MM.1S (cell line): Measurements from ENCODE around the gene MRPL28.

Source experiments
- DNase-seq: peaks from one replicate; pipeline ENCODE4 v3.0.0-alpha.2; 2015
- H2AFZ ChIP-seq: fragments of 300-600 bp; sonication (generic); 2 replicates; pipeline ENCODE4 v1.6.0; 2016; ENCODE audit warnings: antibody characterized with exemption, low read length
- H3F3A ChIP-seq: fragments of 300-600 bp; sonication (generic); 2 replicates; pipeline ENCODE4 v1.6.1; 2016; ENCODE audit warnings: mild to moderate bottlenecking, antibody characterized with exemption, low read length, moderate library complexity, mixed read lengths; ENCODE audit not compliant: insufficient read depth
- H3K27ac ChIP-seq: fragments of 300-600 bp; sonication (generic); 2 replicates; pipeline ENCODE4 v1.5.1; 2016; ENCODE audit warnings: mild to moderate bottlenecking, low read length
- H3K27me3 ChIP-seq: fragments of 300-600 bp; sonication (generic); replicated peaks from 2 replicates; pipeline ENCODE4 v1.6.0; 2016; ENCODE audit warnings: low read length; ENCODE audit not compliant: insufficient read depth
- H3K36me3 ChIP-seq: fragments of 300-600 bp; sonication (generic); replicated peaks from 2 replicates; pipeline ENCODE4 v1.6.1; 2016; ENCODE audit warnings: mild to moderate bottlenecking, low read length, mixed read lengths; ENCODE audit not compliant: insufficient read depth
- H3K4me1 ChIP-seq: fragments of 300-600 bp; sonication (generic); 2 replicates; pipeline ENCODE4 v1.6.1; 2016; ENCODE audit warnings: low read length, mixed read lengths
- H3K4me2 ChIP-seq: fragments of 300-600 bp; sonication (generic); 2 replicates; pipeline ENCODE4 v1.6.0; 2016; ENCODE audit warnings: low read depth, low read length
- H3K4me3 ChIP-seq: fragments of 300-600 bp; sonication (generic); 2 replicates; pipeline ENCODE4 v1.5.1; 2016; ENCODE audit warnings: low read length, mixed read lengths
- H3K79me2 ChIP-seq: fragments of 300-600 bp; sonication (generic); 2 replicates; pipeline ENCODE4 v1.6.1; 2016; ENCODE audit warnings: mixed run types, low read length, mixed read lengths
- H3K9ac ChIP-seq: fragments of 300-600 bp; sonication (generic); 2 replicates; pipeline ENCODE4 v1.6.1; 2016; ENCODE audit warnings: low read length, mixed read lengths
- H3K9me2 ChIP-seq: fragments of 300-600 bp; sonication (generic); replicated peaks from 2 replicates; pipeline ENCODE4 v1.6.1; 2016; ENCODE audit warnings: mild to moderate bottlenecking, low read length, mixed read lengths; ENCODE audit not compliant: insufficient read depth
- H3K9me3 ChIP-seq: fragments of 300-600 bp; sonication (generic); replicated peaks from 2 replicates; pipeline ENCODE4 v1.6.1; 2016; ENCODE audit warnings: mild to moderate bottlenecking, low read length, mixed read lengths; ENCODE audit not compliant: insufficient read depth
- H4K20me1 ChIP-seq: fragments of 300-600 bp; sonication (generic); 2 replicates; pipeline ENCODE4 v1.6.1; 2016; ENCODE audit warnings: mild to moderate bottlenecking, low read length, moderate library complexity, mixed read lengths; ENCODE audit not compliant: insufficient read depth
- EZH2 ChIP-seq: fragments of 300-600 bp; sonication (generic); optimal IDR thresholded peaks from 2 replicates; pipeline ENCODE3; 2017; ENCODE audit warnings: low read depth, mild to moderate bottlenecking, antibody characterized with exemption, low read length, mixed read lengths
- EZH2phosphoT487 ChIP-seq: fragments of 300-600 bp; sonication (generic); IDR thresholded peaks from 2 replicates; pipeline ENCODE4 v1.6.1; 2018; ENCODE audit warnings: antibody characterized with exemption, low read length
- TF ChIP-seq, protein P1 (sequence below): fragments of 300-600 bp; sonication (generic); IDR thresholded peaks from 2 replicates; pipeline ENCODE4 v1.5.1; 2016; ENCODE audit warnings: antibody characterized with exemption, low read length, mixed read lengths

The MRPL28 gene

DNA sequence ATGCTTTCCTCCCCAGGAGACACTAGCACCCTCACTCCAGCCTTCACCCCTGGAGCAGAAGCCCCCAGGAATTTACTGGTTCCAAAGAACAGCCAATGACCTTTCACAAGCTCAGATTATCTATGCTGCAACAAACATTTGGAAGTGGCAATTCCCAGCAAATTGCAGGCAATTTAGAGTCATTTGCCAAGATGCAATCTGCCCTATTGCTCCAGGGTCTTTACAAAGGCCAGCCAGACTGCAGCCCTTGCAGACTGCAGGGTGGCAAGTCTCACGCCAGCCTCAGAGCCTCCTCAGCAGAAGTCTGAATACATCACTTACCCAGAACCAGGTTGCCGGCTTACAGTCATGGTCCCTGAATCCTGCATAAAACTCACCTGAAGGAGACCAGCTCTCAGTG, 39.6 kb downstream of the MRPL28 start:
- H3K4me2 ChIP-seq, result no peak overlapping the region
- TF ChIP-seq EZH2phosphoT487 (no peak), EZH2 (no peak)
- TF ChIP-seq, protein P1, sequence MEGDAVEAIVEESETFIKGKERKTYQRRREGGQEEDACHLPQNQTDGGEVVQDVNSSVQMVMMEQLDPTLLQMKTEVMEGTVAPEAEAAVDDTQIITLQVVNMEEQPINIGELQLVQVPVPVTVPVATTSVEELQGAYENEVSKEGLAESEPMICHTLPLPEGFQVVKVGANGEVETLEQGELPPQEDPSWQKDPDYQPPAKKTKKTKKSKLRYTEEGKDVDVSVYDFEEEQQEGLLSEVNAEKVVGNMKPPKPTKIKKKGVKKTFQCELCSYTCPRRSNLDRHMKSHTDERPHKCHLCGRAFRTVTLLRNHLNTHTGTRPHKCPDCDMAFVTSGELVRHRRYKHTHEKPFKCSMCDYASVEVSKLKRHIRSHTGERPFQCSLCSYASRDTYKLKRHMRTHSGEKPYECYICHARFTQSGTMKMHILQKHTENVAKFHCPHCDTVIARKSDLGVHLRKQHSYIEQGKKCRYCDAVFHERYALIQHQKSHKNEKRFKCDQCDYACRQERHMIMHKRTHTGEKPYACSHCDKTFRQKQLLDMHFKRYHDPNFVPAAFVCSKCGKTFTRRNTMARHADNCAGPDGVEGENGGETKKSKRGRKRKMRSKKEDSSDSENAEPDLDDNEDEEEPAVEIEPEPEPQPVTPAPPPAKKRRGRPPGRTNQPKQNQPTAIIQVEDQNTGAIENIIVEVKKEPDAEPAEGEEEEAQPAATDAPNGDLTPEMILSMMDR, result no peak
- no peak overlapping the region for H3K9ac ChIP-seq
- peaks cover 82% of the 10 kb centered on the region for H3K79me2 ChIP-seq
- no peak overlapping the region for H3K27ac ChIP-seq
- no peaks in the 10 kb centered on the region for H3F3A ChIP-seq
- no peaks in the 10 kb centered on the region for H3K4me1 ChIP-seq
- no peaks in the 10 kb centered on the region for H3K36me3 ChIP-seq
- H3K9me2 ChIP-seq, result no peaks in the 10 kb centered on the region
- DNase-seq, result no peak
- H4K20me1 ChIP-seq, result no peaks in the 10 kb centered on the region; the same call in 1 of the 2 replicates
- H3K4me3 ChIP-seq, result no peak overlapping the region
- no peaks in the 10 kb centered on the region for H3K9me3 ChIP-seq
- H2AFZ ChIP-seq, result no peak overlapping the region
- no peaks in the 10 kb centered on the region for H3K27me3 ChIP-seq

DNA sequence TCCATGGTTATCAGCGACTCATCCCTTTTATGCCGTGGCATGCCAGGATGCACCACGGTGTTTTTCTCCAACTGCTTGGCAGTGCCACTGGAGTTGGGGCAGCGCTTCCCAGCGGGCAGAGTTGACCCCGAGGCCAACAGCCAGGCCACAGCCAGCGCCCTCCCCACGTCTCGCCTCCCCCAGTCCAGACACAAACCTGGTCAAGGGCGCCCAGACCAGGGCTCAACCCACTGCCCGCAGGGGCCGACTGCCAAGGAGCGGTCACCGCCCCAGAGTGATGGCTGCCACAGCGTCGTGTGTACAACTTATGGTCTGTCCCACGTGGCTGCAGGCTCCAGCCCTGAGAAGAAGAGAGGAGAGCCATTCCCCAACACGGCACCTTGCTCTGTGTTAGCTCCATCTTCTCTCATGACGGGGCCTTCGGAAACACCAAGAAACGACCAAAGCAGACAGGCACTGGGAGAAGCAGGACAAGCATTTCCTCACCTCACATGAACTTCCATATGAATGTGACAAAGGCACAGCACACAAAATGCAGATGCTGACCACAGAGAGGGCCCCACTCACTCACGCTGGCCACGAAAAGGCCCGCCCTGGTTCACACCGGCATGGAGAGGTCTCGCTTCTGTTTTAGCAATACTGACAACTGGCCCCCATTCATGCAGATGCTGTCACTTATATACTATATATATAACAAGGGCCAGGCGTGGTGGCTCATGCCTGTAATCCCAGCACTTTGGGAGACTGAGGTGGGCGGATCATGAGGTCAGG, 44.8 kb downstream of the MRPL28 start:
- Histone ChIP-seq H3K4me2 (no peak overlapping the region), H4K20me1 (no peaks in the 10 kb centered on the region), H3K4me3 (no peak overlapping the region), H3K9ac (no peak overlapping the region), H3F3A (no peaks in the 10 kb centered on the region), H3K9me2 (no peaks in the 10 kb centered on the region), H3K27ac (no peak overlapping the region), H3K36me3 (no peaks in the 10 kb centered on the region), H3K79me2 (peaks cover 75% of the 10 kb centered on the region), H3K4me1 (no peaks in the 10 kb centered on the region), H2AFZ (no peak overlapping the region), H3K9me3 (no peaks in the 10 kb centered on the region), H3K27me3 (no peaks in the 10 kb centered on the region)
- no peak for TF ChIP-seq EZH2
- DNase-seq, result no peak

DNA sequence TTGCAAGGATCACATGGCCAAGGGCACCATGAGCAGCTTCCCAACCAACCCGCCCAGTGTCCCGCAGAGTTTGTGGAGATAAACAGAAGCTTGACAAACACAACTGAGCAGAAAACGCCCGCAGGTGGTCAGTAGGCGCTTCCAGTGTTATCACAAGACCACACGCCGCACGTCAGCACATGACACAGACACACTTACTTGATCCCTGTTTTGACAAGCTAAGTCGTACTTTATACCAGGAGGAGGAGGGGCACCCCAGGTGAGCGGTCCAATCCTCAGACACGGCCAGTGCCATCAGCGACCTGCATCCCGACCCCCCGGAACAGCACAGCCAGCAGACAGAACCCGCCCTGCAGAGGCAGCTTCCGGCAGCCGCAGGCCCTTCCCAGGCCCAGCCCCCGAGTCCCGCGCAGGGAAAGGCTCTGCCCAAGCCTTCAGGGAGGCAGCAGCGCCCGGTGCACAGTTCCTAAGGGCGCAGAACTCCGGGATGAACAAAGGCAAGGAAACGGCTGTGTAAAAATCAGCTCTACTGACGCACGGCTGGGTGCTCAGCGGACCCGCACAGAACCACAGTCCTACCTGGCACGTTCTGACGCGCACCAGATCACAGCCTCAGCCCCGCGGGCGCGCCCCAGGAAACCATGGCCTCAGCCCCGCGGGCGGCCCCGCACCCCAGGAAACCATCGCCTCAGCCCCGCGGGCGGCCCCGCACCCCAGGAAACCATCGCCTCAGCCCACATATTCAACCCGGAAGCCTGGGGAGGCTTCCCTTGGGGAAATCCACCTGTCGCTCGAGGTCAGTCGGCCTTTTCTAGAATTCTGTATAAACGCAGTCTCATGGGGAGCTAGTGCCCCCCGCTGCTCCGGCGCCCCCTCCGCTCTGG, 45.6 kb downstream of the MRPL28 start:
- no peak overlapping the region for H3K27ac ChIP-seq
- no peaks in the 10 kb centered on the region for H3K4me1 ChIP-seq
- H3K36me3 ChIP-seq, result no peaks in the 10 kb centered on the region
- no peak for DNase-seq
- H3K27me3 ChIP-seq, result no peaks in the 10 kb centered on the region
- no peak overlapping the region for H3K9ac ChIP-seq
- H3K9me3 ChIP-seq, result no peaks in the 10 kb centered on the region
- no peaks in the 10 kb centered on the region for H3F3A ChIP-seq
- no peak overlapping the region for H2AFZ ChIP-seq
- H3K9me2 ChIP-seq, result no peaks in the 10 kb centered on the region
- H3K4me2 ChIP-seq, result no peak overlapping the region
- H3K4me3 ChIP-seq, result no peak overlapping the region
- TF ChIP-seq EZH2 (no peak), EZH2phosphoT487 (no peak)
- TF ChIP-seq, protein P1, result no peak
- H4K20me1 ChIP-seq, result no peaks in the 10 kb centered on the region
- peaks cover 74% of the 10 kb centered on the region for H3K79me2 ChIP-seq

DNA sequence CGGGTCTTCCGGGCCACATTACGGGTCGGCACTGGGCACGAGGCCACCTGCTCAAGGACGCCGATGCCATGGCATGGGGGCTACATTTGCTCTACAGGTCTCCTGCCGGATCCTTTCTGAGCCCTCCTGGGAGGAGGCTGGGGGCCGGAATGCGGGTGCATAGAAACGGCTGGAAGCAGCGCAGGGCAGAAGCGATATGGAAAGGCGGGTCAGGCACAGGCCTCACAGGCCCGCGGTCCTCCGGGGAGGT, 46.2 kb downstream of the MRPL28 start:
- no peaks in the 10 kb centered on the region for H3F3A ChIP-seq
- no peak overlapping the region for H3K27ac ChIP-seq
- no peaks in the 10 kb centered on the region for H3K36me3 ChIP-seq
- no peak overlapping the region for H3K4me3 ChIP-seq
- no peak overlapping the region for H3K4me2 ChIP-seq
- DNase-seq, result no peak
- H3K9me2 ChIP-seq, result no peaks in the 10 kb centered on the region
- no peaks in the 10 kb centered on the region for H3K9me3 ChIP-seq
- no peak for TF ChIP-seq EZH2phosphoT487
- TF ChIP-seq, protein P1, result no peak
- H3K9ac ChIP-seq, result no peak overlapping the region
- H3K4me1 ChIP-seq, result no peaks in the 10 kb centered on the region
- no peak overlapping the region for H2AFZ ChIP-seq
- peaks cover 76% of the 10 kb centered on the region for H3K79me2 ChIP-seq
- no peaks in the 10 kb centered on the region for H3K27me3 ChIP-seq
- no peaks in the 10 kb centered on the region for H4K20me1 ChIP-seq
